GM12875 (cell line): Measurements from ENCODE around the gene TIGD1.

Experiments used
- H3K4me3 ChIP-seq: one replicate; pipeline ENCODE4 v1.5.1; 2011; ENCODE audit warnings: low read depth, low read length, control low read depth
- TF ChIP-seq, protein P1 (sequence below): IDR thresholded peaks from 2 replicates; pipeline ENCODE4 v1.5.1; 2011; ENCODE audit warnings: low read depth, mild to moderate bottlenecking, control low read depth, inconsistent platforms, low read length, moderate library complexity, borderline replicate concordance; ENCODE audit not compliant: insufficient read depth

The TIGD1 gene

DNA sequence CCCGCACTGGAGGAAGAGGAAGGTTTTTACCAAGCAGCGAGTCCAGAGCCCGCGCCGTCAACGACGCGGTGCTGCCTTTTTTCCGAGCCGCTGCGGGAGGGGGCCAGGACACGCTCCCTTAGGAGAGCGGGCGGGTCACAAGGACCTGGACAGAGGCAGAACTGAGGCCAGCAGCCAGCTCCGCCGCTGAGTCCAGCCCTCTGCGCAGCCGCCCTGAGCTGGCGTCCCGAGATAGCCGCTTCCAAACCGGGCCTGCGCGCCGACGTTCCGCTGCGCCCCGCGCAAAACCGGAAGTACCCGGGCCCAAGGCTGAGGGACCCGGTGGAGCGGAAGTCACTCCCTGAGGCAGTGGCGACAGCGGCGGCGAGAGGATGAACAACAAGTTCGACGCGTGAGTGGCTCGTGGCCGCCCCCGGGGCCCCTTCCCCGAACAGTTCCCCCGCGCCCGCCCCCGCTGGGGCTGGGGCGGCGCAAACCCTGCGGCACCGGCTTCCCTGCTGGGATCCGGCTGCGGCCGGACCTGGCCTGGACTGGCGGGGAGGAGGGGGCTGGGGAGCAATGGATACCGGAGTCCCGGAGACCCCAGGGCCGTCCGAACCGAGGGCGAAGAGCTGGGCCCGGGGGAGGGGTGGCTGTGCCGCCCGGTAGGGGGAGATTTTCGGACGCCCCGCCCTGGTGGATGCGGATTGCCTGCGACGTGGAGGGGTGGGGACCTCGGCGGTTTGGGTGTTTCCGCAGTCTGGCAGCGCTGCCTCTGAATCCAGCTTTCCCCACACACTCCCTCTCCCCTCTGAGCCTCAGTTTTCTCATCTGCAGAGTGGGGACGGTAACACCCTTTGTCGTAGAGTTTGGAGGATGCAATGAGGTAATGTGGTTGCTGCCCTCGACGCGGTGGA, at the start of gene TIGD1, which contains the start of gene EIF4E2:
TSS of gene TIGD1 (minus strand) at position 204 of the 896 bp plus-strand sequence. CDS start 675 bp downstream, outside the sequence.
TSS of gene EIF4E2 (plus strand) at position 336 of the 896 bp plus-strand sequence. CDS start at position 372, 36 bp downstream.
- TF ChIP-seq, protein P1, sequence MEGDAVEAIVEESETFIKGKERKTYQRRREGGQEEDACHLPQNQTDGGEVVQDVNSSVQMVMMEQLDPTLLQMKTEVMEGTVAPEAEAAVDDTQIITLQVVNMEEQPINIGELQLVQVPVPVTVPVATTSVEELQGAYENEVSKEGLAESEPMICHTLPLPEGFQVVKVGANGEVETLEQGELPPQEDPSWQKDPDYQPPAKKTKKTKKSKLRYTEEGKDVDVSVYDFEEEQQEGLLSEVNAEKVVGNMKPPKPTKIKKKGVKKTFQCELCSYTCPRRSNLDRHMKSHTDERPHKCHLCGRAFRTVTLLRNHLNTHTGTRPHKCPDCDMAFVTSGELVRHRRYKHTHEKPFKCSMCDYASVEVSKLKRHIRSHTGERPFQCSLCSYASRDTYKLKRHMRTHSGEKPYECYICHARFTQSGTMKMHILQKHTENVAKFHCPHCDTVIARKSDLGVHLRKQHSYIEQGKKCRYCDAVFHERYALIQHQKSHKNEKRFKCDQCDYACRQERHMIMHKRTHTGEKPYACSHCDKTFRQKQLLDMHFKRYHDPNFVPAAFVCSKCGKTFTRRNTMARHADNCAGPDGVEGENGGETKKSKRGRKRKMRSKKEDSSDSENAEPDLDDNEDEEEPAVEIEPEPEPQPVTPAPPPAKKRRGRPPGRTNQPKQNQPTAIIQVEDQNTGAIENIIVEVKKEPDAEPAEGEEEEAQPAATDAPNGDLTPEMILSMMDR, result peak; percentile 23; the same call in 1 of the 2 replicates

DNA sequence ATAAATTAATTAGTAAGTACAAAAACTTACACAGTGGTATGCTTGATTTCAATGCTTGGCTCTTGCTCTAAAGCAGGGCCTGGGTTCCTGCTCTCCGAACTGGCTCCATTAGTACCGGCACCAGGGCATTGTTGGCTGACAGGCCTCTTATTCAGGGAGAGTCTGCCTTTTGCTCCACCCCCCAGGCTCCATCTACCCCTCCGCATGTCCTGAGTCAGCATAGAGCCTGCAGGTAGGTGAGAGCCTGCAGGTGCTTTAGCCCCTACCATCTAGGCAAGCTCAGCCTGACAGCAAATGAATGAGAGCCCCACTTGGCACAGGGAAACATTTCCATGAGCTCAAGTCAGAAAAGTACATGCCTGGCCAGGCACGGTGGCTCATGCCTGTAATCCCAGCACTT, 47.9 kb upstream of the TIGD1 start:
- H3K4me3 ChIP-seq, result no peak overlapping the region
- TF ChIP-seq, protein P1, result no peak

More for the DNA sequence above, at the start of gene TIGD1, which contains the start of gene EIF4E2:
- peak within 1 kb of the TSS; percentile 86 for H3K4me3 ChIP-seq

DNA sequence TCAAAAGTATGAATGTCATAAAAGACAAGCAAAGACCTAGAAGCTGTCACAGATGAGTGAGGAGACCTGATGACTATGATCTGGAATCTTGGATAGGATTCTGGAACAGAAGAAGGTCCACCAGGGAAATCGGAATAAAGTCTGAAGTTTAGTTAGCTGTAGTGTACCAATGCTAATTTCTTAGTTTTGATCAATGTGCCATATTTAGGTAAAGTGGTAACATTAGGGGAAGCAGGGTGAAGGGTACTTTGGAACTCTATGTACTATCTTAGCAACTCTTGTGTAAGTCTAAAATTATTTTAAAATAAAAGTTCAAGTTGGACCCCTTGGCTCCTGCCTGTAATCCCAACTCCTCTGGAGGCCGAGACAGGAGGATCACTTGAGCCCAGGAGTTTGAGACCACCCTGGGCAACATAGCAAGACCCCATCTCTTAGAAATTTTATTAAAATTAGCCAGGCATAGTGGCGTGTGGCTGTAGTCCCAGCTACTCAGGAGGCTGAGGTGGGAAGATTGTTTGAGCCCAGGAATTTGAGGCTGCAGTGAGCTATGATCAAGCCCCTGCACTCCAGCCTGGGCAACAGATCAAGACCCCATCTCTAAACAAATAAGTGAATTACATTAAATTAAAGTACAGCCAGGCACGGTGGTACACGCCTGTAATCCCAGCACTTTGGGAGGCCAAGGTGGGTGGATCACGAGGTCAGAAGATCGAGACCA, 47.2 kb upstream of the TIGD1 start:
- no peak overlapping the region for H3K4me3 ChIP-seq
- TF ChIP-seq, protein P1, result no peak

DNA sequence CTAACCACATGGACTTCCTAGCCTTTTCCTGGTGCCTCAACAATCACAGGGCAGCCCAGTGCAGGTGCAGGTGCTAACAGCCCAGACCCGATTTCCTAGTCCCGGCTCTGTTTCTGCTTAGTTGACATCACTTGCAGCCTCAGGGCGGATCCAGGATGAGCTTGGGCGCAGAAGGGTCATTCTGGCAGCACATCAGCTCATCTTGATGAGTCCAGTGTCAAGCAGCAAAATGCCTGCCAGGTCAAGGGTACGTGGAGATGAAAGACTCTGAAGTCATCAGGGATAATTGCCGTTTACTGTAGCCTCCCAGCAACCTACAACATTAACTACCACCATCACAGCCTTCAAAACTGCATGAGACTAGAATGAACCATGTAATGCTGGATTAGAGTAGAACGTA, 43.6 kb upstream of the TIGD1 start:
- no peak overlapping the region for H3K4me3 ChIP-seq
- TF ChIP-seq, protein P1, result no peak

DNA sequence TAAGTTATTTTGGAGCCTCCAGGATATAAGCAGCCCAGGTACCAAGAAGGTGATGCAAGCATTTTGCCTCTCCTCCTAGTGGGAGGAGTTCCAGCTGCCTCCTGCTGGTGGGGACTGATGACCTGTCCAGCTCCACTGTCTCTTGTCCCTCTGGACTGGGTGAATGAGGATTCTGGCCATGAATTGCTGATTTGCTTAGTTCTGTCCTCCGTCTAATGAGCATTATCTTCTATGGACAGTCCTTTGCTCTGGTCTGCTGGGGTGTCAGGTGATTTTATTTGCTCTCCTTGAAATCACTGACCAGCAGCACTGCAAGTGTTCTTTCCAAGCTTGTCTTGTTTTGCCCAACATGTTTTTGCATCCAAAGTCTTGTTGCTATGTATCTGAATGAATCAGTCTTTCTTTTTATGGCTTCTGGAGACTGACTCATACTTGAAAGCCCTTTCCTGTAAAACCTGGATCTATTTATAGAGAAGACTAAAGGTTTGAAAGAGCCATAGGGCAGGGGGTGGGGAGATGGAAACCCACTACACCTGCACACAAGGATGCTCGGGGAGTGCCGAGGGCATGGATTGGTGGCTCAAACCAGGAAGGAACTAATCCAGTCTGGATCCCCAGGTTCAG, 42.5 kb upstream of the TIGD1 start:
- no peak overlapping the region for H3K4me3 ChIP-seq
- TF ChIP-seq, protein P1, result no peak

DNA sequence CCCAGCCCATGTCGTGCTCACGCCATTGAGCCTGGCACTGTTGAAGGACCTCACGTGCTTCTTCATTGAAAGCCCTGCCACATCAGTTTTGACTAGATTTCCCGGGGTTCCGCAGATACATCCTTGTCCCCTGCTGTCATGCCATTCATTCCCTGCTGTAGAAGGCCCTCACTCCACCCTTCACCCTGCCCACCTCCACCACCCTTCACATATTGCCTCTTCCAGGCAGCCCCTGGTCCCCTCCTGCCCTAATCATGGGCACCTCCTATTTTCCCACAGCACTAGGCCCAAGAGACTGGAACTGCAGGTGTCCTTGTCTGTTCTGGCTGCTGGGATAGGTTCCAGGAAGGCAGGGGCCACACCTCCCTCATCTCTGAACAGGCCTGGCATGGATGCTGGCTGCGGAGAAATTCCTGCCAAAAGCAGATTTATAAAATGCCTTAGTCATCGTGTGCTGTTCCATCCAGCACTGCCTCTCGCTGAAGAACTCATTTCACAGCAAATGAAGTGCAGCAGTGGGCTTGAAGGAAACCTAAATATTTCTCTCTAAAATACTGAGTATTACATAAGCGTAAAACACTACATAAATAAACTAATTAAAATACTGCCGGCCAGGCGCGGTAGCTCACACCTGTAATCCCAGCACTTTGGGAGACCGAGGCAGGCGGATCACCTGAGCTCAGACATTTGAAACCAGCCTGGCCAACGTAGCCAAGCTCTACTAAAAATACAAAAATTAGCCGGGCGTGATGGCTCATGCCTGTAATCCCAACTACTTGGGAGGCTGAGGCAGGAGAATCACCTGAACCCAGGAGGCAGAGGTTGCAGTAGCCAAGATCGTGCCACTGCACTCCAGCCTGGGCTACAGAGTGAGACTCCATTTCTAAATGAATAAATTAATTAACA, 38.6 kb upstream of the TIGD1 start:
- TF ChIP-seq, protein P1, result no peak
- no peak overlapping the region for H3K4me3 ChIP-seq
